GM23338 (cell line): ENCODE data around the gene KLRG1. TPM values are rescaled to one million over a fixed set of nuclear protein-coding genes. Genes with fewer than 3 reads are reported as not detected.

ENCODE experiments used
- ATAC-seq: fragments of 200-7000 bp; cut with Tn5 transposase; 3 replicates; pipeline ENCODE4 v1.9.1; 2020
- DNase-seq: peaks from one replicate; pipeline ENCODE4 v3.0.0-alpha.2; 2015; ENCODE audit warnings: low spot score
- H2AFZ ChIP-seq: fragments of 200-600 bp; sonication (generic); 2 replicates; pipeline ENCODE4 v1.8.0; 2016; ENCODE audit warnings: antibody characterized with exemption, mild to moderate bottlenecking, moderate library complexity
- H3F3A ChIP-seq: fragments of 200-600 bp; sonication (generic); replicated peaks from 2 replicates; pipeline ENCODE4 v1.8.0; 2017; ENCODE audit warnings: antibody characterized with exemption, mixed run types, low read depth
- H3K27ac ChIP-seq: fragments of 200-600 bp; sonication (generic); 2 replicates; pipeline ENCODE4 v1.6.1; 2016; ENCODE audit warnings: low read depth
- H3K27me3 ChIP-seq: fragments of 200-600 bp; sonication (generic); 2 replicates; pipeline ENCODE4 v1.8.0; 2016; ENCODE audit warnings: mild to moderate bottlenecking, mixed run types, moderate library complexity; ENCODE audit not compliant: insufficient read depth
- H3K36me3 ChIP-seq: fragments of 200-600 bp; sonication (generic); 2 replicates; pipeline ENCODE4 v1.8.0; 2016; ENCODE audit warnings: mild to moderate bottlenecking; ENCODE audit not compliant: insufficient read depth
- H3K4me1 ChIP-seq: fragments of 200-600 bp; sonication (generic); 2 replicates; pipeline ENCODE4 v1.8.0; 2016; ENCODE audit warnings: mild to moderate bottlenecking, moderate library complexity; ENCODE audit not compliant: insufficient read depth
- H3K4me2 ChIP-seq: fragments of 200-600 bp; sonication (generic); 2 replicates; pipeline ENCODE4 v1.7.1; 2017; ENCODE audit warnings: mixed run types
- H3K4me3 ChIP-seq: fragments of 200-600 bp; sonication (generic); 2 replicates; pipeline ENCODE4 v1.6.1; 2016; ENCODE audit warnings: mixed run types
- H3K79me2 ChIP-seq: fragments of 200-600 bp; sonication (generic); replicated peaks from 2 replicates; pipeline ENCODE4 v1.8.0; 2017; ENCODE audit warnings: mild to moderate bottlenecking; ENCODE audit not compliant: insufficient read depth
- H3K9me2 ChIP-seq: fragments of 200-600 bp; sonication (generic); 2 replicates; pipeline ENCODE4 v1.8.0; 2017; ENCODE audit not compliant: insufficient read depth
- H4K20me1 ChIP-seq: fragments of 200-600 bp; sonication (generic); replicated peaks from 2 replicates; pipeline ENCODE4 v1.8.0; 2017; ENCODE audit warnings: mild to moderate bottlenecking; ENCODE audit not compliant: insufficient read depth
- H3K27ac Mint-ChIP-seq: 2 replicates; pipeline ENCODE4 v1.8.0; 2020; ENCODE audit warnings: inconsistent platforms, mild to moderate bottlenecking, moderate library complexity, mixed read lengths
- H3K27me3 Mint-ChIP-seq: 3 replicates; pipeline ENCODE4 v1.8.0; 2022; ENCODE audit warnings: low read depth, mild to moderate bottlenecking, moderate library complexity, mixed read lengths, inconsistent platforms; ENCODE audit not compliant: insufficient read depth, poor library complexity
- H3K36me3 Mint-ChIP-seq: 3 replicates; pipeline ENCODE4 v1.8.0; 2021; ENCODE audit warnings: low read depth, mild to moderate bottlenecking, inconsistent platforms, moderate library complexity, mixed read lengths
- H3K4me1 Mint-ChIP-seq: 3 replicates; pipeline ENCODE4 v1.8.0; 2020; ENCODE audit warnings: mild to moderate bottlenecking, inconsistent platforms, mixed read lengths
- H3K4me3 Mint-ChIP-seq: 3 replicates; pipeline ENCODE4 v1.8.0; 2021; ENCODE audit warnings: moderate library complexity, mild to moderate bottlenecking, inconsistent platforms, mixed read lengths
- H3K9me3 Mint-ChIP-seq: 3 replicates; pipeline ENCODE4 v1.8.0; 2020; ENCODE audit warnings: moderate library complexity, mild to moderate bottlenecking, inconsistent platforms, mixed read lengths
- CREB1 ChIP-seq: fragments of 250-450 bp; sonication (Bioruptor Pico); IDR thresholded peaks from 2 replicates; pipeline ENCODE4 v1.5.0; 2020; ENCODE audit warnings: low read depth, mild to moderate bottlenecking, moderate library complexity
- CTCF ChIP-seq, 2 experiments: fragments of 200-600 bp in 1 of 2; sonication (generic) in 1 of 2; conservative IDR thresholded peaks; 2 replicates each; pipeline versions ENCODE4 v1.5.1 to v1.6.1; 2016 to 2017; ENCODE audit warnings: antibody characterized with exemption in 2 of 2, low read depth in 2 of 2, mild to moderate bottlenecking in 2 of 2, moderate library complexity in 1 of 2
- ETS1 ChIP-seq: IDR thresholded peaks from 2 replicates; pipeline ENCODE4 v1.6.1; 2016; ENCODE audit warnings: antibody characterized with exemption
- EZH2 ChIP-seq: fragments of 200-600 bp; sonication (generic); IDR thresholded peaks from one replicate; pipeline ENCODE4 v1.8.0; 2017; ENCODE audit warnings: antibody characterized with exemption, mild to moderate bottlenecking, low read depth; ENCODE audit not compliant: unreplicated experiment
- EZH2phosphoT487 ChIP-seq: fragments of 200-600 bp; sonication (generic); IDR thresholded peaks from one replicate; pipeline ENCODE4 v1.8.1; 2018; ENCODE audit warnings: antibody characterized with exemption; ENCODE audit not compliant: unreplicated experiment
- JUNB ChIP-seq: IDR thresholded peaks from one replicate; pipeline ENCODE4 v1.6.1; 2016; ENCODE audit warnings: antibody characterized with exemption; ENCODE audit not compliant: unreplicated experiment
- NANOG ChIP-seq: IDR thresholded peaks from 2 replicates; pipeline ENCODE4 v1.6.1; 2016; ENCODE audit warnings: antibody characterized with exemption, borderline replicate concordance
- POLR2AphosphoS5 ChIP-seq: IDR thresholded peaks from 2 replicates; pipeline ENCODE4 v1.6.1; 2016; ENCODE audit warnings: antibody characterized with exemption, low read depth
- REST ChIP-seq: IDR thresholded peaks from one replicate; pipeline ENCODE4 v1.6.1; 2018; ENCODE audit warnings: antibody characterized with exemption; ENCODE audit not compliant: unreplicated experiment
- STAT1 ChIP-seq: IDR thresholded peaks from one replicate; pipeline ENCODE4 v1.6.1; 2016; ENCODE audit warnings: antibody characterized with exemption; ENCODE audit not compliant: unreplicated experiment
- ZNF114 ChIP-seq: fragments of 250-450 bp; sonication (Bioruptor Pico); IDR thresholded peaks from 2 replicates; pipeline ENCODE4 v1.5.0; 2020; ENCODE audit warnings: mild to moderate bottlenecking, moderate library complexity
- ZNF331 ChIP-seq: fragments of 250-450 bp; sonication (Bioruptor Pico); IDR thresholded peaks from 2 replicates; pipeline ENCODE4 v1.5.0; 2020; ENCODE audit warnings: low read depth, mild to moderate bottlenecking, moderate library complexity
- polyA plus RNA-seq: library from polyadenylated mRNA; unstranded; fragments of >200 nt; fragmentation: Nextera tagmentation; extraction: Ambion mirVana; gene quantifications from 2 replicates; pipeline ENCODE4 v1.2.1, GENCODE V29; 2016
- total RNA-seq: library from RNA; depleted of rRNA; stranded (reverse); fragments of >200 nt; shearing (Covaris generic); gene quantifications from 2 replicates; pipeline ENCODE4 v1.2.3, GENCODE V29; 2014
- TF ChIP-seq, protein P1 (sequence below): fragments of 250-450 bp; sonication (Bioruptor Pico); IDR thresholded peaks from 2 replicates; pipeline ENCODE4 v1.5.0; 2020; ENCODE audit warnings: mild to moderate bottlenecking, moderate library complexity

The KLRG1 gene
- total and polyA plus RNA-seq, 2 experiments from 2014 or later, result 5.1 to 7.9 TPM

DNA sequence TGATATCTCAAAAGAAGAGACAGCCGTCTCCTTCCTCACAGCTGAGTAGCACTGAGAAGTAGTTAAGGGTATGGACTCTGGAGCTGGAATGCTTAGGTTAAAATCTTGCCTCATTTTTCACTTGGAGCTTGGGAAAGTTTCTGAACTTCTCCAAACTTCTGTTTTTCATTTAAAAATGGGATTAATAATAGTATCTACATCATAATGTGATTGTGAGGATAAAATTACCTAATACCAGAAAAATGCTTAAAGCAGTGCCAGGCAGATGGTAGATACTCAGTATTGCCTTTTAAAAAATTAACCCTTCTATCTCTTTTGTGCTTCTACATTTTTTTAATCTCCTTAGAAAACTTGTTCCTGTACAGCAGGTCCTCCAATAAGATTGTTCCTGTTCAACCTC, 63.3 kb downstream of the KLRG1 start:
- Mint-ChIP-seq H3K4me1 (no peaks in the 10 kb centered on the region), H3K27me3 (no peaks in the 10 kb centered on the region), H3K27ac (no peak overlapping the region), H3K9me3 (no peaks in the 10 kb centered on the region; the same call in 2 of the 3 replicates), H3K4me3 (no peak overlapping the region), H3K36me3 (no peaks in the 10 kb centered on the region)
- no peaks in the 10 kb centered on the region for H3K9me2 ChIP-seq
- no peak overlapping the region for H3K27ac ChIP-seq
- no peaks in the 10 kb centered on the region for H3K36me3 ChIP-seq
- no peaks in the 10 kb centered on the region for H3K79me2 ChIP-seq
- no peak for DNase-seq
- H2AFZ ChIP-seq, result no peak overlapping the region
- no peaks in the 10 kb centered on the region; the same call in 1 of the 2 replicates for H3F3A ChIP-seq
- TF ChIP-seq ZNF331 (CRISPR knock-in tag) (no peak), NANOG (no peak), ETS1 (no peak), EZH2phosphoT487 (no peak), CREB1 (no peak), CTCF (conservative IDR thresholded peaks at IDR 0.05; ENCODE audit: low read depth in 2 of 2) (no peak), POLR2AphosphoS5 (no peak), JUNB (no peak), STAT1 (no peak), EZH2 (no peak), REST (no peak), ZNF114 (no peak)
- TF ChIP-seq, protein P1, sequence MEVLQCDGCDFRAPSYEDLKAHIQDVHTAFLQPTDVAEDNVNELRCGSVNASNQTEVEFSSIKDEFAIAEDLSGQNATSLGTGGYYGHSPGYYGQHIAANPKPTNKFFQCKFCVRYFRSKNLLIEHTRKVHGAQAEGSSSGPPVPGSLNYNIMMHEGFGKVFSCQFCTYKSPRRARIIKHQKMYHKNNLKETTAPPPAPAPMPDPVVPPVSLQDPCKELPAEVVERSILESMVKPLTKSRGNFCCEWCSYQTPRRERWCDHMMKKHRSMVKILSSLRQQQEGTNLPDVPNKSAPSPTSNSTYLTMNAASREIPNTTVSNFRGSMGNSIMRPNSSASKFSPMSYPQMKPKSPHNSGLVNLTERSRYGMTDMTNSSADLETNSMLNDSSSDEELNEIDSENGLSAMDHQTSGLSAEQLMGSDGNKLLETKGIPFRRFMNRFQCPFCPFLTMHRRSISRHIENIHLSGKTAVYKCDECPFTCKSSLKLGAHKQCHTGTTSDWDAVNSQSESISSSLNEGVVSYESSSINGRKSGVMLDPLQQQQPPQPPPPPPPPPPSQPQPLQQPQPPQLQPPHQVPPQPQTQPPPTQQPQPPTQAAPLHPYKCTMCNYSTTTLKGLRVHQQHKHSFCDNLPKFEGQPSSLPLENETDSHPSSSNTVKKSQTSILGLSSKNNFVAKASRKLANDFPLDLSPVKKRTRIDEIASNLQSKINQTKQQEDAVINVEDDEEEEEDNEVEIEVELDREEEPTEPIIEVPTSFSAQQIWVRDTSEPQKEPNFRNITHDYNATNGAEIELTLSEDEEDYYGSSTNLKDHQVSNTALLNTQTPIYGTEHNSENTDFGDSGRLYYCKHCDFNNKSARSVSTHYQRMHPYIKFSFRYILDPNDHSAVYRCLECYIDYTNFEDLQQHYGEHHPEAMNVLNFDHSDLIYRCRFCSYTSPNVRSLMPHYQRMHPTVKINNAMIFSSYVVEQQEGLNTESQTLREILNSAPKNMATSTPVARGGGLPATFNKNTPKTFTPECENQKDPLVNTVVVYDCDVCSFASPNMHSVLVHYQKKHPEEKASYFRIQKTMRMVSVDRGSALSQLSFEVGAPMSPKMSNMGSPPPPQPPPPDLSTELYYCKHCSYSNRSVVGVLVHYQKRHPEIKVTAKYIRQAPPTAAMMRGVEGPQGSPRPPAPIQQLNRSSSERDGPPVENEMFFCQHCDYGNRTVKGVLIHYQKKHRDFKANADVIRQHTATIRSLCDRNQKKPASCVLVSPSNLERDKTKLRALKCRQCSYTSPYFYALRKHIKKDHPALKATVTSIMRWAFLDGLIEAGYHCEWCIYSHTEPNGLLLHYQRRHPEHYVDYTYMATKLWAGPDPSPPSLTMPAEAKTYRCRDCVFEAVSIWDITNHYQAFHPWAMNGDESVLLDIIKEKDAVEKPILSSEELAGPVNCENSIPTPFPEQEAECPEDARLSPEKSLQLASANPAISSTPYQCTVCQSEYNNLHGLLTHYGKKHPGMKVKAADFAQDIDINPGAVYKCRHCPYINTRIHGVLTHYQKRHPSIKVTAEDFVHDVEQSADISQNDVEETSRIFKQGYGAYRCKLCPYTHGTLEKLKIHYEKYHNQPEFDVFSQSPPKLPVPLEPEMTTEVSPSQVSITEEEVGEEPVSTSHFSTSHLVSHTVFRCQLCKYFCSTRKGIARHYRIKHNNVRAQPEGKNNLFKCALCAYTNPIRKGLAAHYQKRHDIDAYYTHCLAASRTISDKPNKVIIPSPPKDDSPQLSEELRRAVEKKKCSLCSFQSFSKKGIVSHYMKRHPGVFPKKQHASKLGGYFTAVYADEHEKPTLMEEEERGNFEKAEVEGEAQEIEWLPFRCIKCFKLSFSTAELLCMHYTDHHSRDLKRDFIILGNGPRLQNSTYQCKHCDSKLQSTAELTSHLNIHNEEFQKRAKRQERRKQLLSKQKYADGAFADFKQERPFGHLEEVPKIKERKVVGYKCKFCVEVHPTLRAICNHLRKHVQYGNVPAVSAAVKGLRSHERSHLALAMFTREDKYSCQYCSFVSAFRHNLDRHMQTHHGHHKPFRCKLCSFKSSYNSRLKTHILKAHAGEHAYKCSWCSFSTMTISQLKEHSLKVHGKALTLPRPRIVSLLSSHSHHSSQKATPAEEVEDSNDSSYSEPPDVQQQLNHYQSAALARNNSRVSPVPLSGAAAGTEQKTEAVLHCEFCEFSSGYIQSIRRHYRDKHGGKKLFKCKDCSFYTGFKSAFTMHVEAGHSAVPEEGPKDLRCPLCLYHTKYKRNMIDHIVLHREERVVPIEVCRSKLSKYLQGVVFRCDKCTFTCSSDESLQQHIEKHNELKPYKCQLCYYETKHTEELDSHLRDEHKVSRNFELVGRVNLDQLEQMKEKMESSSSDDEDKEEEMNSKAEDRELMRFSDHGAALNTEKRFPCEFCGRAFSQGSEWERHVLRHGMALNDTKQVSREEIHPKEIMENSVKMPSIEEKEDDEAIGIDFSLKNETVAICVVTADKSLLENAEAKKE (CRISPR knock-in tag), result no peak
- no peaks in the 10 kb centered on the region for H3K4me1 ChIP-seq
- H3K4me2 ChIP-seq, result no peak overlapping the region
- H3K27me3 ChIP-seq, result no peaks in the 10 kb centered on the region
- H4K20me1 ChIP-seq, result no peaks in the 10 kb centered on the region
- no peak for ATAC-seq
- no peak overlapping the region for H3K4me3 ChIP-seq
